ENCODE measurements around the gene IAH1.

- TF ChIP-seq CTCF (conservative IDR thresholded peaks at IDR 0.05; ENCODE audit: low read depth, low read length) (no peak), EZH2phosphoT487 (IDR thresholded peaks at IDR 0.05; ENCODE audit: borderline replicate concordance, low read length) (no peak), EZH2 (IDR thresholded peaks at IDR 0.05; ENCODE audit: low read length, unreplicated experiment) (no peak)
Observed at GRCh38 chr2:9471206-9471605, 3.1 kb upstream of the IAH1 start.
